GM21447 (cell line): ENCODE results near the gene ISX.
"Not testable (repeated sequence)": the region's sequence is repeated elsewhere in the genome, so short reads cannot be mapped to it uniquely, and the experiment has no call there.

ENCODE experiments used
- ATAC-seq: cut with Tn5 transposase; IDR thresholded peaks from one replicate; pipeline ENCODE4 v1.9.1; 2021; ENCODE audit not compliant: unreplicated experiment

The ISX gene

DNA sequence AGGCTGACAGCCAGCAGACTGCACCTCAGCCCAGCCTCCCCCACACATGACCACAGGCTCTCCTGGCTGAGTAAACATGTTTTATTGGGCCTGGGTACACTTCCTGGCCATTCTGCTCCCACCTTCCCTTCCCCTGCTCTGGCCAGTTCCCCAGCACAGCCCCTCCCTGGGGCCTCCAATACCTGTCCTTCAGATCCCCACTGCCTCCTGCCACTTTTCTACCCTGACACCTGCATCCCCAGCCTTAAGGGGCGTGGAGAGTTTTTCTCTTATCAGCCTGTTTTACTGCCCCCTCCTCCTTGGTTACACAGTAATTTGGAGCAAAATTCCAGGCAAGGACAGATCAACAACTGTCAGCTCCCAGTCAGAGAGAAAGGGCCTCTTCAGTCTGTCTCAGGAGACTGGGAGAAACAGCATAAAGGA lies at the start of gene ISX:
ISX (plus strand) TSS at position 363 of the 423 bp plus-strand sequence. CDS start 930 bp downstream, outside the sequence.
- ATAC-seq = no peak

DNA sequence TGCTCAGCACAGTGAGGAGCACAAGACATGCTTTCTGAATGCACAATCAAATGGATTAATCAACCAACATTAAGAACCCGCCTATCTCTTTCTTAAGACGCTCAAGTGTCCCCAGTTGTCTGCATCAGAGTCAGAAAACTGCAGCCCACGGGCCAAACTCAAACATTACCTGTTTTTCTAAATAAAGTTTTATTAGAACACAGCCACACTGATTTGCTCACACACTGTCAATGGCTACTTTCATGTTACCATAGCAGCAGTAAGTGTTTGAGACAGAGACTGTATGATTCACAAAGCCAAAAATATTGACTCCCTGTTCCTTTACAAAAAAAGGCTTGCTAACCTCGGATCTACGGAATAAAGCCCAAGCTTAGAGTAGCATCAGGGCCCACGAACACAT lies 49.0 kb upstream of the ISX start:
- ATAC-seq = no peak

DNA sequence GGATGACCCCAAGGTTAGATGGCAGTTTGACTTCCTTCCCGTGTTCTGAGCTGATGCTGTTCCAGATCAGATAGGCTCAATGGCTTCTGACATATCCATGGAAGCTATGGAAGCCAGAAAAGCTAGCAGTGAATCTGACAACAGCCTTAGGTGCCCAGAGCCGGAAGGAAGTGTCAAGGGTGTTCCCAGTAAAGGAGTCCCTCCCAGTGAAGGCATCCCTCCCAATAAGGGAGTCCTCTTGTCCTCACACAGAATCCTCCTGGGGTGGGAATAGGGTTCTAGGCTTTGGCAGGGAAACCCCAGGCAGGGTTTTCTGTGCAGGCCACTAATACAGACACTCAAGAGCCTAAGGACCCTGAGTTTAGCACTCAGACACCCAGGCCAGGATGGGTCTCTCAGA lies 47.0 kb upstream of the ISX start:
- ATAC-seq = no peak

DNA sequence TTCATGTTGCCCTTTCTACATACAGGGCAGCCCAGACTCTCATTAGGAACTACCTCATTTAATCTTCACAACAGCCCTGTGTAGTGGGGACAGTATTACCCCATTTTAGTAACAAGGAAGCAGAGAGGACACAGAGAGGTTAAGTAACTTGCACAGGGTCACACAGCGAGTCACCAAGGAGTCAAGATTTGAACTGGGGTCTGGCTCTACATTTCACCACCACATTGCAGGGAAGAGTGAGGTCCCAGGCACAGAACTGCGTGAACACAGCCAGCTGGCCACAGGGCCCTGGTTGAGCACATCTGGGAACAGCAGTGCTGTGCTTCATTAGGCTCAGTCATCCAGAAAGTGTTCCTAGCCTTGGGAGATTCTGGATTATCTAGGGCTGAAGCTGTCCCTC lies 45.4 kb upstream of the ISX start:
- no peak for ATAC-seq

DNA sequence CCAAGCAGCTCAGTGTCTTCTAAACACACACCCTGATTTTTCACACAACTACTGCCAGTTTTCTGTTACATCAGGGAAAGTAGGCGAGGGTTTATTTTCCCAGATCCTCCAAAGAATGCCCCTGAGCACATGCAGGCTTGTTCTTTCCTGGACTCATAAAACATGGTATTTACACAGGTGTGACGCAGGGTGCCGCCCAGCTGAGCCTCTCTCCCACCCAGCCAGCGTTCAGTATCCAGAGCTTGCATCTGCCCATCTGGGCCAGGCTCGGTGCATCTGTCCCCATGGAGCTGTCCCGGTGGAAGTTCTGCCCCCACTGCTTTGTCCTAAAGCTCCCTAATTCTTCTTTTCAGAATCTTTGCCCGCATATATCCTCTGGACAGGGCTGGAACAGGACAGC lies 44.8 kb upstream of the ISX start:
- ATAC-seq = no peak

DNA sequence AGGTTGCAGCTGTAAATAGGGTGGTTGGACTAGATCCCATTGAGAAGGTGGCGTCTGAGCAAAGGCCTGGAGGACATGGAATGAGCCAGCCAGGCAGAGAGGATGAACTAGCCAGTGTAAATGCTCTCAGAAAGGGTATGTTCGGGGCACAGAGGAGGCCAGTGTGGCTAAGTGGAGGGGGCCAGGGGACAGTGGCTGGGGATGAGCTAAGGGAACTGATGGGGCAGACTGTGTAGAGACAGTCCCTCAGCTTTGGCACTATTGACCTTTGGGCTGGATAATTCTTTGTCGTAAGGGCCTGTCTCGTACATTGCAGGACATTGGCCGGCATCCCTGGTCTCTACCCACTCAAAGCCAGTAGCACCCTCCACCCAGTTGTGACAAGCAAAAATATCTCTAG lies 43.7 kb upstream of the ISX start:
- no peak for ATAC-seq

DNA sequence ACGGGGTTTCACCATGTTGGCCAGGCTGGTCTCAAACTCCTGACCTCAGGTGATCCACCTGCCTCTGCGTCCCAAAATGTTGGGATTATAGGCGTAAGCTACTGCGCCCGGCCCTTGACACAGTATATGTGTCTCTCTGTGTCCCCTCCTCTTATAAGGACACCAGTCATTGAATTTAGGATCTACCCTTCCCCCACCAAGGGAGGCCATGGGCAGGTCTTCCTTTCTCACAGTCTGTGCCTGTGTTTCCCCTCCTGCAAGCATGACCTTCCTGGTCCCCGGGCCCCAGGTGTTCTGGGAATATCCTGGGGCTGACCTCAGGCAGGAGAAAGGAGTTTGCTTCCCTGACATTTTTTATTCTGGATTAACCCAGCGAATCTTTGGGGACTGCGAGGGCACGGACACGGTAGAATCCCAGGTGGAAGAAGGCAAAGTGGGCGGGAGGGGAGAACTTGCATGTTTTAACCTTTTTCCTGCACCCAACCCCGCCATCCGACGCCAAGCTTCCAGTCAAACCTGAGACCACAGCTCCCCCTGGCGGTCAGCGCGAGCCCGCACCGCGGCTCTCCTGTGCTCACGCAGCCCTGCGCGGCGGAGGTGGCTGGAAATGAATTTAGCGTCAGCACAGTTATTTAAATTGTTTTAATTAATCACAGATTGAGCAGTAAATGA lies 42.1 kb upstream of the ISX start:
- ATAC-seq = no peak

DNA sequence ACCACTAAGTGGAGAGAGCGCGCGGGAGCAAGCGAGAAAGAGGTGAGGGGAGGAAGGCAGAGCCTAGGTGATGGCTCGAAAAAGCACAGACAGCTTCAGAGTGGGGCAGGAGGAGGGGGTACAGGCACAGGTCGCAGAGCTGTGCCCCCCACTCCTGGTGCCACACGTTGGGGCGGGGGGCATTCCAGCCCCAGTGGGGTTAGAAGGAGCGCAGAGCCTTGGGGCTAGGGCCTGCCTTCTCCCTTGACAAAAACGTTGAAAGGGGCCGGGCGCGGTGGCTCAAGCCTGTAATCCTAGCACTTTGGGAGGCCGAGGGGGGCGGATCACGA lies 41.6 kb upstream of the ISX start:
- no peak for ATAC-seq

DNA sequence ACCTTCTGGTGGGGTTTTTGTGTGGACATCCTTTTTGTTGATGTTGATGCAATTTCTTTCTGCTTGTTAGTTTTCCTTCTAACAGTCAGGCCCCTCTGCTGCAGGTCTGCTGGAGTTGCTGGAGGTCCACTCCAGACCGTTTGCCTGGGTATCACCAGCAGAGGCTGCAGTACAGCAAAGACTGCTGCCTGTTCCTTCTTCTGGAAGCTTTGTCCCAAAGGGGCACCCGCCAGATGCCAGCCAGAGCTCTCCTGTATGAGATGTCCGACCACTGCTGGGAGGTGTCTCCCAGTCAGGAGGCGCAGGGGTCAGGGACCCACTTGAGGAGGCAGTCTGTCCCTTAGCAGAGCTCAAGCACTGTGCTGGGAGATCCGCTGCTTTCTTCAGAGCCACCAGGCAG lies 35.8 kb upstream of the ISX start:
- ATAC-seq = not testable (repeated sequence)

DNA sequence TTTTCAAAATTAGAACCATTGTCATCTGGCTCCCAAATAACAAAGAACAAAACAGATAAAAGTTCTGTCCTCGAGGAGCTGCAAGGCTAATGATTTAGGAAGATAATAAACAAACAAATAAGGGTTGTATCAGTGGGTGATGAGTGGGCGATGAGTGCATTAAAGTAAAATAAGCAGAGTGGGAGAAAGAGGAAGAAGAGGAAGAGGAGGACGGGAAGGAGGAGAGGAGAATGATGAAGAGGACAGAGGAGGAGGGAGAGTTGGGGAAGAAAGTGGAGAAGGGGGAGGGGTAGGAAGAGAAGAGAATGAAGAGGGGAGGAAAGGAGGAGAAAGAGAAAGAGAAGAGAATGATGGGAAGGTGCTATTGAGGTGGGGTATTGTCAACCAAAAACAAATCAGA lies 33.4 kb upstream of the ISX start:
- ATAC-seq = no peak

DNA sequence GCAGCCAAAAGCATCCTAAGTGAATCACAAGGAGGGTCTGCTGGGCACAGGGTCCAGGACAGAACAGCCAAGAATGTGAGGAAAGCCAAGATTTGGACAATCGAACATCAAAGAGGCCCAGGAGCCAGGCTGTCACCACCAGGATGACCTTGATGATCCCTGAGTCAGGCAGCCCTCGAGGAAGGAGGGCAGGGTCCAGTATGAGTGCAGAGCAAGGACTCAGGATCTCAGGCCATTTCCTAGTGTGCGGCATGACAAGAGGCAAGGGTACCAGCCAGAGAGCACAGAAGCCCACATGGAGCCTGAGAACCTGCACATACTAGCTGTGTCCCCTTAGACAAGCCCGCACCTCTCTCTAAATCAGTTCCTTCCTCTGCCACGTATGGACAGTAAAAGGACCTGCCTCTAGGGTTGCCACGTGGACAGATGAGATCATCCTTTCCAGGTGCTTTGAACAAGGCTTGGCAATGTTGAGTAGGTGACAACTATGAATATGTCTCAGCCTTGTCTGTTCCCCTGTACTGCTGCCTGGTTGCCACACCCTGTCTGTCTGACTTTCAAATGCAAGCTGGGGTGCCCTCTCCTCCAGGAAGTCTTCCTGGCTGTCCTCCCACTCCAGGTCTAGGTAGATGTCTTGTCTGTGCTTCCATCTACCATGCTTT lies 32.2 kb upstream of the ISX start:
- ATAC-seq = no peak

DNA sequence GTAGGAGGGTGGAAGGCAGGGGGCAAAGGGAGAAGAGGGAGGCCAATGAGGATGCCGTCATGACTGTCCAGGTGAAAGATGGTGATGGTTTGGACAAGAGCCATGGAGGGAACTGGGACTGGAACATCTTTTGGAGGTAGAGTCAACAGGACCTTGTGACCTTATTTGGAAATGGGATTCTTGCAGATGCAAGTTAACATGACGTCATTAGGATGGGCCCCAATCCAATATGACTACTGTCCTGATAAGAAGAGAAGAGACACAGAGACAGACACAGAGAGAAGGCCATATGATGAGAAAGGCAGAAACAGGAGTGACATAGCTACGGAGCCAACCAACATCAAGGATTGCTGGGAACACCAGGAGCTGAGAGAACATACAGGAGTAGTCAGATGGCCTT lies 31.0 kb upstream of the ISX start:
- ATAC-seq = no peak

DNA sequence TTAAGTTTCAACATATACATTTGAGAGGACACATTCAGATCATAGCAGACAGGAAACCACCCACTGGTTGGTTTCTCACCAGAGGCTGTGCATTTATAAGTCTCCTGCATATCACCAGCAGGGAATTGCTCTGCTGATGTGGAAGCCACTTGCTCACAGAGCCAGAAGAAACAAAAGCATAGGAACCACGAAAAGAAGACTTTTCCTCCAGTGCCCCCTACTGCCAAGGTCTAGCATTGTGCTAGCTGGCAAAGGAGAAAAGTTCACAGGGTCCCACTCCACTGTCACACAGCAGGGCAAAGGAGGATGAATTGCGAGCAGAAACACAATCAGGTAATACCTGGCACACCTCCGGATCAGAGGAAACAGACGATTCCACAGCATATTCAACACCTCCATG lies 28.9 kb upstream of the ISX start:
- ATAC-seq = no peak

DNA sequence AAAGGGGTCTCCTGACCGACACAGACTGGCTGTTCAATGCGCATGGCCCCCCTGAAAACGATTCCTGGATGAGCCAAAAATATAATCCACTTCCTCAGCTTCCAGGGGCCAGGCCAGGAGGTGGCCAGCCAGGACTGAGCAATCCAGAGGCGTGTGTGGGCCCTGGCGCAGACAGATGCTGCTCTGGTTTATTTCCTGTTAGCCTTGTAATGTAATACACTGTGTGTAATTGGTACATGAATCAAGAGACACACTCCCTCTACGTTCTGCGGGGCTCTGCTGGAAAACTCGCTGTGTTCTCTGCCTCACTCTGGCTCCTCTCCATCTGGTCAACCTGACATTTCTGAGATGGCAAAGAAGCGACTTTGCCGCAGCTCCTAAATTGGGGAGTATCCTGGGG lies 26.3 kb upstream of the ISX start:
- ATAC-seq = no peak

DNA sequence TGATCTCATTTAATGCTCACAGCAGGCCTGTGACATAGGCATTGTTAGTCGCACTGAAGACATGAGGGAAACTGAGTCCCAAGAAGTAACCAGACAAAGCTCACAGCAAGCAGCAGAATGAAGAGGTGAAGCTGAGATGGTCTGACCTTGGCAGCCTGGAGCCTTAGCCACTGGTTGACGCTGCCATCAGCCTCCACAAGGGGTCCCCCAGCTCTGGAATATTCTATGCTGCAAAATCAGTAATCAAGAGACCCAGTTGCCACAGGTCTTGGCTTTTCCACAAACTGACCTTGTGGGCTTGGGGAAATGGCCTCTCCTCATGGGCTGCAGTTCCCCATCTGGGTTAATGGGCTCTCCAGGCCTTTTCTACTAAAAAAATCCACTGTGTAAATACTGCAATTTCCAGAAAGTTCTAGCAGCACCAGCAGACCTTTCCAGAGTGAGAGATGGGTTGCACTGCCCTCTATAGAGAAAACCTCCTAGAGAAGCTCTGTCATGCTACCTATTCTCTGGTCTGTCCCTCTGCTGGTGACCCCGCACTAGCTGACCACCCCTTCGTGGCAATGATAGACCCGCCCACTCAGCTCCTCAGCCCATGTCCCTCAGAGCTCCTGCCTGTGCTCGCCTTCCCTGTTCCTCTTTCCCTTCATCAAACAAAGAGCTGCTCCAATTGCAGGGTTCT lies 22.6 kb upstream of the ISX start:
- no peak for ATAC-seq

DNA sequence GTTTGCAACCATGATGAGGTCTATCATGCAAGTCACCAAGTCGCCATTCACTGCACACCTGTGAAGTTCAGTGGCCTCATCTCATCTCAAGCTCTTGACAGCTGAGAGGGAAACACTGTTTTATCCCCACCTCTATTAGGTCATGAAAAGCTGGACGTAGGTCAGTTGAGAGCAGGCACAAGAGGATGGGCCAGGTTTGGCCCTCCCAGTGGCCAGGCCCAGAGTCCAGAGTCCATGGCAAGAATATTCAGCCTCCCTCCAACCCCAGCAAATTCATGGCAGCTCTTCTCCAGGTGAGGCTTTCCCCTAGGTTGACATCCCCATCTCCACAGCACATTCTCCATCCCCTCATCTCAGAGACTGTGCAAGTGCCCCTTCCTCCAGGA lies 22.0 kb upstream of the ISX start:
- ATAC-seq = no peak

DNA sequence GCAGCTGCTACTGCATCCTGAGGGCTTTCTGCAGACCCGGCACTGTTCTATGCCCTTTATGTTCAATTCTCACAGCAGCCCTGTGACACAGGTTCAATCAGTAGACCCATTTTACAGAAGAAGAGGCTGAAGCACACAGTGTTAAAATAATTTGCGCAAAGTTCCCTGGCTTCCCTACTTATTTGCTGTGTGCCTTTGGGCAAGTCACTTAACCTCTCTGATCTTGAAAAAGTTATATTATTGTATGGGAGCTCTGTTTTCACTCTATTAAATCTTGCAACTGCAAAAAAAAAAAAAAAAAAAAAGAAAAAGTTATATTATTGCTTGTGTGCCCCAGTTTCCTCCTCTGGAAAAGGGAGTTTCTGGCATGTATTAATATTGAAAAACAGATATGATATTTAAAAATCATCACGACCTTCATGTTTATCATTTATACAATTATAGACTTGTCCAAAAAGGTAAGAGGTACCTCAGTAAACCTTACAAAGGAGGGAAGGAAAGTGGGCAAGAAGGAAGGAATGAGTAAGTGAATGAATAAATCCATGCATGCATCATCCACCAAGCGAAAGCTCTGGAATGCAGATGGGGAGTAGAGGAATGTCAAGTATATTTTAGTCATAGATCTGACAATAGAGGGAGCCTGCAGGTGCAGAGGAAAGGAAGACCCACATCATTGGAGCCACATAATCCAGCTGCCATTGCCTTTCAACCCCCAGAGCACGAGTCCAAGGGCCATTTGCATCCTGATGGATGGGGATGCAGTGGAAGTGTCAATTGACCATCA lies 21.2 kb upstream of the ISX start:
- no peak for ATAC-seq

DNA sequence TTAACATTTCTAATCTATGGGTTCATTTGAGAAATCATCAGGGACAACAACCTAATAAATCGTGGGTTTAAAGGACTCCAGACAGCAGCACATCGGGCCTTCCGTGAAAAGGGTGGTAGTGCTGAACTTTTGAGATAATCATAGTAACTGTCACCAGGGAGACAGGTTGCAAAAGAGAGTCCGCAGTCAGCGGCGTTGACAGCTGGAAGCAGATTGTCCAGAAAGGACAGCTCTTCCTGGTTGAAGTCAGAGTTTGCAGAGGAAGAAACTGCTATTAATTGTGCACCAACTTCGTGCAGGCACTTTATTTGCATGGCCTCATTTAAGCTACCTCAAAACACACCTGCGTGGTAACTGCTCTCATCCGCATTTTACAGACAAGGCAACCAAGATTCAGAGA lies 20.5 kb upstream of the ISX start:
- no peak for ATAC-seq

DNA sequence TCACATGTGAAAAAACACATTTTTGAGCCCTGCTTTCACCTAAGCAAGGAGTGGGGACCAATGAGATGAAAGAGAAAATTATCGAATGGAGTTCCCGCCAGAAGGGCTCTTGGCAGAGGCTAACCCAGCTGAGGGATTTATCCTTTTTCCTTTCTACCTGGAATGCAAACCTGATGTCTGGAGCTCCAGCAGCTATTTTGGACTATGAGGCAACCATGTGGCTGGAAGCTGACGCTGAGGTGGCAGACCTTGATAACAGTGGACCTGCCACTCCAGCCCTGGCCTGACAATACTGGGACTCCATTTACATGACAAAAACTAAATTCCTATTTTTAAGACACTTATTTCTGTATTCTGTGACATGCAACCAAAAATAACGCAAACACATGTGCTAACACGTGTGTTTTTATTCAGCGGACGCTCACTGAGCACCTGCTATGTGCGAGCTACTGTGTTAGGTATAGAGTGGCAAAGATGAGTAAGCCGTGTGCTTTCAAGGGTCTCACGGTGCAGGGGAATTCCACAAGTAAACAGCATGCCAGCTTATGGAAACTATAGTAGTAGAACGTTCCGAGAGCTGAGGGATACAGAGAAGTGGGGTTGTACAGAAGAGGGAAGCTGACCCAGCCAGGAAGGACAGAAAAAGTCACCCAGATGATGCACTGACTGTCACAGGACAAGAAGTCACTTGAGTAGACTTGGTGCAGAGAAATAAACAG lies 19.1 kb upstream of the ISX start:
- no peak for ATAC-seq

DNA sequence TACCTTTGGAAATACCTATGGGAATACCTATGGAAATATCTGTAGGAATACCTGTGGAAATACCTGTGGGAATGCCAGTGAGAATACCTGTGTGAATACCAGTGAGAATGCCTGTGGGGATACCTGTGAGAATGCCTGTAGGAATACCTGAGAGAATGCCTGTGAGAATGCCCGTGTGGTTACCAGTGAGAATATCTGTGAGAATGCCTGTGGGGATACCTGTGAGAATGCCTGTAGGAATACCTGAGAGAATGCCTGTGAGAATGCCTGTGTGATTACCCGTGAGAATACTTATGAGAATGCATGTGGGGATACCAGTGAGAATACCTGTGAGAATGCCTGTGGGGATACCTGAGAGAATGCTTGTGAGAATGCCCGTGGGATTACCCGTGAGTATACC lies 15.9 kb upstream of the ISX start:
- ATAC-seq = not testable (repeated sequence)

DNA sequence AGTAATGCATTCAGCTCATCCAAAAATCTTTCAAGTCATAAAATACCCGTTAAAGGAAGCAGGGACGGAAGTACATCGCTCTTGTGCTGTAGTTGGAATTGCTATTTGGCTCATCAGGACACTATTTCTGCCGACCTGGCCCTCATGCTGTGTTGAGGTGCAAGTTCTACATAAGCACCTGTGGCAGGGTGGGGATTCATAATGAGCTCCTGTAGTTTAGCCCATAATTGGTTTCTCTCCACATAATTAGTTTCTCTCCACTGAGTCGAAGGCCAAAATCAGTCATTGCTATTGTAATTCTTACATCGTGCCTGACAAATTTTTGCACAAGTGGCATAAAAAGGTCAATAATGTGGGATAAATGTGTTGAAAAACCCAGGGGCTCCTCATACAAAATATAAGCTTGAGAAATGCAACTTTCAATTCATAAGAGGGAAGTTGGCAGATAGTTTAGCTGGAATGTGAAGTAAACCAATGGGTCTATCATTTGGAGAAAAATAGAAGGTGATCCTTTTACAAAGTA lies 14.9 kb upstream of the ISX start:
- no peak for ATAC-seq
